HG02623 (cell line): ENCODE data around the gene NFYC.

Experiments used
- ATAC-seq: cut with Tn5 transposase; IDR thresholded peaks from one replicate; pipeline ENCODE4 v1.9.1; 2021; ENCODE audit warnings: moderate library complexity; ENCODE audit not compliant: unreplicated experiment

NFYC gene

DNA sequence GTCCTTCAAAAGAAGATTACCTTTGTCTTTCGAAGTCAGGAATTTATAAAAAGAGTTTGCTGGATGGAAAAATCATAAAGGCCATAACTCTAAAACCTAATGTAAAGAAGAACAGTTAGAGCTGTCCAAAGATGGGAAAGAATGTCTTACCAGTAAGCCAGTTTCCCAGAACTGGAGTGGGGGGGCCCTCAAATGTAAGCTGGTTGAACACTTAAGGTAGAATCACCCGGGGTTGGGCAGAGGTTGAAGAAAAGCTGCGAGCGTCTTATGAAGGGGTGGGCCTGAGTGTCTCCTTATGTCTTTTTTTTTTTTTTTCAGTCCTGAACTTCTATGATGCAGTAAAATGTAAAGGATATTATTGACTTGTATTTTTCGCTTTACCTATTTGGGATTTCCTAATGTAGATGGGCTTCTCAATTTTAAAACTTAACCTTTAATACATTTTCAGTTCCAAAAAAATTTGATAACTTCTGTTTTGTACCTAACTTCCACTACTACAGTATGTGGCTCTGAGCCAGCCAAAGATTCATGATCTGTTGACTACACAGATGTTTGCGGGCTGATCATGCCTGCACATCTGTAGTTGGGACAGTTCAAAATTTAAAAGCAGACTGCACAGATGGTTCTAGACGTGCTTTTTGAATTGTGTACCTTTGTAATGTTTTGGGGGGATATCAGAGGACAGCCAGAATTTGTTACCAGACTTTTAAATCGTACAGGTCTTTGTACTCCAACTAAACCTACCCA lies 43.6 kb downstream of the NFYC start:
- no peak for ATAC-seq

DNA sequence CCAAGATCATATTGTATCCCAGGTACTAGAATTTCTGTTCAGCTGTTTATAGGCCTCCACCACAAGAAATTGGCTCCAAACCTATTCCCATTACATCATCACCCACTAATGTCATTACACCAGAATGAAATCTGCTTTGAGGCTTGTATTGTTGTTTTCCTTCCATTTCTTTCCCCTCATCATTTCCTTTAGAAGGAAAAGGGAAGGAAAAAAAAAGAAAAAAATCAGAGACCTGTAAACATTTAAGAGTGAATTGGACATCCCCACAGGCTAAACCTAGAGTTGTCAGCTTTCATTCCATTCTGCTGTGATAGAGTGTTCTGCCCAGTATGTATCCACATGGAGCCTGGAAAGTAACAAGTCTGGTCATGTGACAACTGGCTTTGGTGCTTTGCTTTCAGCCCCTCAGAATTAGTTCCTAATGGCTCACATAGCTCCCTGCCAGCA lies 44.6 kb downstream of the NFYC start:
- no peak for ATAC-seq

DNA sequence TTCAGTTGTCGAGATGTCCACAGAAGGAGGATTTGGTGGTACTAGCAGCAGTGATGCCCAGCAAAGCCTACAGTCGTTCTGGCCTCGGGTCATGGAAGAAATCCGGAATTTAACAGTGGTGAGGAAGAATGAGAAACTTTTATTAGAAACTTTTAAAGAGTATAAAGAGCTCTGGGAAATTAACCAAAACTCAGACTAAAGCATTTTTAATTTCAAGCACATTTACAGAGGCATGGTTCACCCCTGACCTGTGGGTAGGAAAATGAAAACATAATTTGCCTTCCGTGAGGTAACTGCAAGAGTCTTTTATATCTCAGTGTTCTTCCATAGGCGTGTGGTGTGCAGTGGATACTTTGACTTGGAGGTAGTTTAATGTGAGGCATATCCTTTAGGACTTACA lies 47.3 kb downstream of the NFYC start:
- ATAC-seq, result no peak

DNA sequence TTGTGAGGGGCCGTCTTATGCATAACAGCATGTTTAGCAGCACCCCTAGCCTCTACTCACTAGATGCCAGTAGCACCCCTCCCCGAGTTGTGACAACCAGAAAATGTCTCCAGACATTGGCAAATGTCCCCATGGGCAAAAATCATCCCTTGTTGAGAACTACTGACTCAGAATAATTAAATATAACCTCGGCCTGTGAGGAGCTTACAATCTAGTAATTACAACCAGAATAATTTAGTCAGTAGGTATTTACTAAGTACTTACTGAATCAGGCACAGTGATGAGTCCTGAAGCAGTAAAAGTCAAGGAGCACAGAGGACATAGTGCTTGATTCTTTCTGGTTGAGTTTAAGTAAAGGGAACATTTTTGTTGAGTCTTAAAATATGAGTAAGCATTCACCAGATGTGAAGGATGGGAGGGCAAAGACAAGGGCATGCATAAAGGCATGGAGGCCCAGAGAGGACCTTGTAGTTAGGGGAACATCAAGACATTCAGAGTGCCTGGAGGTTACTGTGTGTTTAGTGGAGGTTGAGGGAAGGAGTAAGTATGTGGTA lies 48.0 kb downstream of the NFYC start:
- no peak for ATAC-seq

DNA sequence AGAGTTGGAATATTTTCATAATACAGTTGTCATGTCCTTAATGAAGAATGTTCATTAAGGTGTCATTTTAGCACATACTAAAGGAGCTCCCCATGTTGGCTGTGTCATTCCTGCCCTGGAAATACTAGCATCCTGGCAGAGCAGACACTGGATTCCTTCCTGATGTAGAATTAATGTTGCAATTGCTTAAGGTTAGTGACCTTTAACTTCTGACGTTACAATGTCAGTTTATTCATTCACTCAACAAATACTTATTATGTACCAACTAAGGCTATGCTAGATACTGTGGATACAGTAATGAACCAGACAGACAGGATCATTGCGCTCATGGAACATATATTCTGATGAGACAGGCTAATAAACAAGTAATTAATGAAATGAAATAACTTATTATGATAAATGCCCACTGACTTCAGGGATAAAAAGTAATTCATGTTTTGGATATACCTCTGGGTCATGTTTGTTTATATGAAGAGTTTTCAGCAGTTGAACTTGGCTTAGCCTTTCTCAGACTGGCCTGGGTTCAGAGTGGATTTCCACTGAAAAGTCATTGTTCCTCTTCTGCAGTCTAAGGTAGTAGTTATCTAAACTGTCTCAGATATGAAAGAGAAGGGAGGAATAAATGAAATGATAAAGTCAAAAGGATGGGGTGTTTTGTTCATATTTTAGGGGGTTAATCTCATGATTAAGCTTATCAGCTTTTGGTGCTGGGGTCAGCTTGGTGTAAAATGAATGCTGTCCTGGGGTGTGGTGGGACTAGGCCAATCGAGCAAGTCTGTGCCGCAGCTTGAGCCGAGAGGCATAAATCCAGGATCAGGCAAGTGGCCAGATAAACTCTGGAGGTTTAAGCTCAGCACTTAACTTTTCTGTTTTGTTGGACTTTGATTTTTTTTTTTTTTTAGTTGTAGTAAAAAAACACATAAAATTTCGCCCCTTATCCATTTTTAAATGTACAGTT lies 48.8 kb downstream of the NFYC start:
- no peak for ATAC-seq

DNA sequence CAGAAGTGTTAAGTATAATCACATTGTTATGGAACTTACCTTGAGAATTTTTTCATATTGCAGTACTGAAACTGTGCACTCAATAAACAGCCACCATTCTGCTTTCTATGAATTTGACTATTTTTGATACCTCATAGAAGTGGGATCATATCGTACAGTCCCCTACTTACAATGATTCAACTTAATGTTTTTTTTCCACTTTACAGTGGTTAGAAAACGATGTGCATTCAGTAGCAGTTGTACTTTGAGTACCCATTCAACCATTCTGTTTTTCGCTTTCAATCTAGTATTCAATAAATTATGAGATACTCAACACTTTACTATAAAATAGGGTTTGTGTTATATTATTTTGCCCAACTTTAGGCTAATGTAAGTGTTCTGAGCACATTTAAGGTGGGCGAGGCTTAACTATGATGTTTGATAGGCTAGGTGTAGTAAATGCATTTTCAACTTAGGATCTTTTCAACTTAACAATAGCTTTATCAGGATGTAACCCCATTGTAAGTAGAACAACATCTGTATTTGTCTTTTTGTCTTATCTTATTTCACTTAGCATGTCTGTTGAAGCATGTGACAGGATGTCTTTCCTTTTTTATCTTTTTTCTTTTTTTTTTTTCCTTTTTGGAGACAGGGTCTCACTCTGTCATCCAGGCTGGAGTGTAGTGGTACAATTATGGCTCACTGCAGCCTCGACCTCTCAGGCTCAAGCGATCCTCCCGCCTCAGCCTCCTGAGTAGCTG lies 49.7 kb downstream of the NFYC start:
- no peak for ATAC-seq

DNA sequence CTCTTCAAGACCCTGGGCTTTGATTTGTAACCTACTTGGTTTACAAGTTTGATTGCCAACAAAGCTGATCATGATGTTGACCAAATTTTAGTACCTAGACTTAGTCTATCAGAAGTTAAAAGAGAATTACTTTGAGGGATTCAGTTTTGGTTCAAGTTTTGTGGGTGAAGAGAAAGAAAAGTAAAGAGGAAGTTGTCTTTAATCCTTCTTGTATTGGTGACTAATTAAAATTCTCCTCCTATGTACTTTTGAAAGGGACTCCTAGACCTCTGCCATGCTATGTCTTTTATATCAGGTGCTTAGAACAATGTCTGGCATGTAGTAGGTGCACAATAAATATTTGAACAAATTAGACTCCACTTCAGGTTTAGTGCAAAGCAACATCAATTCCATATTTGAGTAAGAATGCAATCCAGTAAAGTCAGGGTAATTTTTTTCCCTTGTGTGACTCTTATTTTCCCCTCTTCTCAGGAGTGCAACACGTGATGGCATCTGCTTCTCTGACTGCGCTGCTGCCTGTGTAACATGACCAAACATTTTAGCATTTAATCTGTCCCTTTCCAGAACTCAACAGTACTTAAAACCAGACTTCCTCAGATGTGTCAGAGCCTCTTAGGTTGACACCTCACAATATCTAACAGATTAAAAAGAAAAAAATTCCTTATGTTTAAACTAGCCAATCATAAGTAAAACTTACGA lies 51.0 kb downstream of the NFYC start:
- no peak for ATAC-seq

DNA sequence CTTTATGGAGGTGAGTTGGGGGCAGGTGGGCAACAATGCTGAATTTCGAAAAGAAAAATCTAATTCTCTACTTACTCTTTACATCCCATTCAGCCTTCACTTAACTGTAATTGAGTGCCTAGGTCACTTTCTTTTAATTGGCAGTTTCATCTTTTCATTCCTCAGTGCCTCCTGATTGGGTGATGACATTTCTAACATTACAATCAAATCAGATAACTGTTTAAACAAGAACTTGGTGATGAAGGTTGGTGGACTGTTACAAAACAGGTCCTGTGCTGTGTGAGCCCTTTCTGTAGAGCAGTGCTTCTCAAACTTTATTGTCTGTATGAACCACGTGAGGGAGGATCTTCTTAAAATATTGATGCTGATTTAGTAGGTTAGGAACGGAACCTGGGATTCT lies 51.9 kb downstream of the NFYC start:
- no peak for ATAC-seq

DNA sequence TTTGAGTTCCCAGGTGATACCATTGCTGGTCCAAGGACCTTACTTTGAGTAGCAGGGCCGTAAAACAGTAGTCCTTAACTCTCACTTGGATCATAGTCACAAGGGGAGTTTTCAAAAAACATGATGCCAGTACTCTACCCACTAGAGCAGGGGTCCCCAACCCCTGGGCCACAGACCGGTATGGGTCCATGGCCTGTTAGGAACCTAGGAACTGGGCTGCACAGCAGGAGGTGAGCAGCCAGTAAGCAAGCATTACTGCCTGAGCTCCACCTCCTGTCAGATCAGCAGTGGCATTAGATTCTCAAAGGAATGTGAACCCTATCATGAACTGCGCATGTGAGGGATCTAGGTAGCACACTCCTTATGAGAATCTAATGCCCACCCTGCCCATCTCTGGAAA lies 52.4 kb downstream of the NFYC start:
- no peak for ATAC-seq

DNA sequence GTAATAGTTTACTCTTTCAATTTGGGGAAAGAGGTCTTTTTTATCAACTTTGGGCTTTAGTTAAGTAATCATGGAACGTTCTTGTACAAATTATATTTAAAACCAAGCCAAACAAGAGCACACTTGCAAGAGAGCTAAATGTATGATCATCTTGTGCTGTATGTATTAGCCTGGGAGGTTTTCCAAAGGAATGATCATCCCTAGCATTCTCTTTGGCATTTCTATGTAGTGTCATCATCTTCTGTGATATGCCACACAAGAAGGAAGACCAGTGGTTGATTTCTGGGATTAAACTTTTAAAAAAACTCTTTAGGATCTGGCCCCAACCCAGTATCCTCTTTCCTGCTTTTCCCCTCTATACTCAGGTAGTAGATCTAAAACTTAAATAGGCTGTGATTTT lies 53.7 kb downstream of the NFYC start:
- no peak for ATAC-seq

DNA sequence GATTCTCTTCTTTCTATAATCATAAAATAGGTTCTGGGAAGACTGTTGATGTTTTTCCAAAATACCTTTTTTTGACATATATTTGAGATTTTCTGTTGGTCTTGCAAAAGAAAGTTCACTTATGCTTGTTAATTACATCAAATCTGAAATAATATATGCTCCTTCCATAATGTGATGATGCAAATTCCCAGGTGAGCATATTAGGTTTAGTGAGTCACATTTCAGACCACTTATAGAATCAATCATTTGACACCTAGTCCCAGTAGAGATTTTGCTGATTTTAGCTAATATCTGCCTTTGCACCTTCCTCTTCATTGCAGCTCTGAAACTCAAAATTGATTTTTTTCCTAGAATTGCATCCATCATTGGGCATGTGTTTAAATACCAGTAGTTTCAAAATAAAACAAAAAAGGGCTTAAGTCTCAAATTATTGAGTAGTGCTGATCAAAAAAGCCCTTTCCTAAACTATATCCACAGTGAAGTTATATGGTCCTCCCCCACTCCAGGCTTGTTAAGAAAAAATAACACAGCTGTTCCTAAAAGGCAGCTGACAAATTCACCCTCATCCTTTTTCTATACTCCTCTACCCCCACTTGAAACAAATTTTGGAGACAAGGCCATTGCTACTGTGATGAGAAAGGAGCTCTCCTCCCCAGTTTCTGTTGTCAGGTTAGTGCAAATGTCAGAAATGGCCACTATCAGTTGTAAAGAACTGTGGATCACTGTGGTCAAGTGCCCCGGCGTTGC lies 55.0 kb downstream of the NFYC start:
- no peak for ATAC-seq

DNA sequence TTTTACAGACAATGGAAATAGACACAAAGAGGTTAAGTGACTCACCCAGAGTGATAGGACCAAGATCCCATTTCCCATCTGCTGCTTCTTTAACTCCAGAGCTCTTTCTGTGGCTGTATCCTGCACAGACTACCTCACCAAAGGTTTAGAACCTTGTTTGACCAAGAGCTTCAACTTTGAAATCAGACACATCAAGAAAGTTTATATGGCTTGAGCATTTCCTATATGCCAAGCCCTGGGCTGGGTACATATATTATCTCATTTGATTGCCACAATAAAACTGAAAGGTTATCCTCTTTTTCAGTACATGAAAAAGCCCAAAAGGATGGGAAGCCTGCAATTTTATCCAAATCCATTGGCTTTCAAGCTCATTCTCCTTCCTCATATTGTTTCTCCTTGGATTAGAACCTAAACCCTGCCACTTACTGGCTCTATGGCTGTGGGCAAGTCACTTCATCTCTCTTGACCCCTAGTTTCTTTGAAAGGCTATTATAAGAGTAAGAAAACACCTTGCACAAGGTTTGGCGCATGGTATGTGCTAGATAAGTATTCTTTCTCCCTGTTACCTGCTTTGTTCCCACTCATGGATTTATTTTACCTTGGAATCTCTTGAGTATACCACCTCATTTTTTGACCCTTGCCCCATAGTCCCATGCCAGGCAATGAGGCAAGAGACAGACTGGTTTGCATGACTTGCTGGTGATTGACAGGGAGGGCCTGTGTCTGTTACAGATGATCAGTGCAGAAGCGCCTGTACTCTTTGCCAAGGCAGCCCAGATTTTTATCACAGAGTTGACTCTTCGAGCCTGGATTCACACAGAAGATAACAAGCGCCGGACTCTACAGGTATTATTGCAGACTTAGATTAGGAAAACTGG lies 57.6 kb downstream of the NFYC start:
- no peak for ATAC-seq

DNA sequence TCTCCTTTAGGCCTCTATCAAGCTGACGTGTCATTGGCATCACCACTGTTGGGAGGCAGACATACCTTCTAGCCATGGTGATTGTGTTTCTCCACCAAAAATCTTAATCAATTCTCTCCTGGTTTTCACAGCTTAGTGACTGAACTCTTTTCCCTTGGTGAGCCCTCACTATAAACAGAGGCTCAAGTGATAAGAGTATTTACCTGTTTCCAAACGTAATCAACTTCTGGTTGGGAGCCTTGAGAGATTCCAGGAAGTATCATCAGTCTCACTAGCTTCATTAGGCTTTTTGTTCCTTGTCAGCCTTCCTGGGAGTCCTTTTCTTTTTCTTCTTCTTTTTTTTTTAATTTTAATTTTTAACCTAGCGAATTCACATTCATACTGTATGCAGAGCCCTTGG lies 58.3 kb downstream of the NFYC start:
- no peak for ATAC-seq

DNA sequence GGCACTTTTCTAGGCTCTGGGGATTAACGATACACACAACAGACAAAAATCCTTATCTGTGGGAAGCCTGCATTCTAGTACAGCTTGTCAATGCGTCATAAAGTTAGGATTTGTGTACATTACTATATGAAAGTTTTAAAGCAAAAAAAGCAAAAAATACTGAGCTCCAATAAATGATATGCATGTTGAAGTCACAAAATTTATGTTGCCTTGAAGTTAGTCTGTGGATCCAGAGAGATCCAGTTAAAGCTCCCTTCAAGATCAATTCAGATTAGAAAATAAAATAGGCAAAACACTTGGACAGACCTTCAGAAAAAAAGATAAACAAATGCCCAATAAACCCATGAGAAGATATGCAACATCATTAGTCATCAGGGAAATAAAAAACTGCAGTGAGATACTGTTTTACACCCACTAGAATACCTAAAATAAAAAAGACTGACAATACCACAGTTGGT lies 59.0 kb downstream of the NFYC start:
- no peak for ATAC-seq

DNA sequence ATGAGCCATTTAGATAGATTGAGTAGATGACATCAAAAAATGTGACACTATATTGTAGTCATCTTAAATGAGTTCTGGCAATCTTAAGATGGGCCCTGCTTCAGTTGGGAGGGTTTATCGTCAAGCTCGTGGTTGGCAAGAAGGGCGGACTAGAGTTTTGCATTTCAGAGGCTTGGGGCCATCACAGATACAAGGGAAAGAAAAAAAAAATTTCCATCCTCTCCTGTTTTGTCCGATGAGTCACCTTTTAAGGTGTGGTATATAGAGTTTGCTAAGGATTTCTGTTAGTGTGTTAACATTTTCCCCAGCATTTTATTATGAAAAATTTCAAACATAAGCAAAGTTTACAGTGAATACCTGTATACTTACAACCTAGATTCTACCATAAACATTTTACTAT lies 60.3 kb downstream of the NFYC start:
- no peak for ATAC-seq

DNA sequence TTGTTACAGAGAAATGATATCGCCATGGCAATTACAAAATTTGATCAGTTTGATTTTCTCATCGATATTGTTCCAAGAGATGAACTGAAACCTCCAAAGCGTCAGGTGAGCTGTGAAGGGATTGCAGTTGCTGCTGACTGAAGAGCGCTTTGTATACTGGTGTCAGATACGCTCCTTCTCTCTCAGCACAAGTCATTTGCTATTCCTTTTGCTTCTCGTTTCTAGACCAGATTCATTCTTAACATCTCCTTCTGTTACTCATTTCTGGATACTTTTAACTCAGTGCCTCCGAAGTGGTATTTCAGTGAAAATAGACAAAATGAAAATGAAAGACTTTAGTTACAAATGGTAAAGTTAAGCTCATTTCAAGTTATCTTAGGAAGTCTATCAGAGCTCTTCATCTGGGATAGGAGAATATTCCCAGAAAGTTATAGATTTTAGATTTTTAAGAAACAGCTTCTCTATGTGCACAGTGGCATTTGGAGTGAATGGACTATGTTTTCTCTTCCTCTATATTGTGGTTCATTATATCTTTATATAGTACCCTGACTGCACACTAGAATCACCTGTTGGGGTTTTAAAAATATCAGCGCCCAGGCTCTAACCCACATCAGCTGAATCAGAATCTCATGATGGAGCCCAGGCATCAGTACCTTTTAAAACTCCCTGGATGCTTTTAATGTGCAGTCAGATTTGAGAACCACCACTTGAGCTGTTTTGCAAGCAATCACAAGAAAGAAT lies 61.8 kb downstream of the NFYC start:
- ATAC-seq, result no peak

DNA sequence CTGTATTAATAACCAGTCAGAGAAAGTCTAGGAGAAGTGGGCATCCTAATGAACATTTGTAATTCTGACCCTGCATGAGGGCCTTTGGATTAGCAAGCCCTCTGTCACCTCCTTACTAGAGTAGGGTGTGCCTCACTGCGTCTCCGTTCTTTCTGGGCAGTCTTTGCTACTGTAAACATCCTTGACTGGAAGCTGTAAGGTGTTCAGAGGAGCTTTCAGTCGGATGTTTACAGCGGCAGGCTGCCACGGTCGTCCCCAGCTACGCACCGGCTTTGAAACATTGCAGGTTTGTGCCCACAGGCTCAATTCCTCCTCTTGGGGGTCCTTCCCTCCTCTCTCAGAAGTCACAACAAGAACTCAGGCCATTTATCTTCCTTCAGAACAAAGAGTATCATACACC lies 62.7 kb downstream of the NFYC start:
- ATAC-seq, result no peak

DNA sequence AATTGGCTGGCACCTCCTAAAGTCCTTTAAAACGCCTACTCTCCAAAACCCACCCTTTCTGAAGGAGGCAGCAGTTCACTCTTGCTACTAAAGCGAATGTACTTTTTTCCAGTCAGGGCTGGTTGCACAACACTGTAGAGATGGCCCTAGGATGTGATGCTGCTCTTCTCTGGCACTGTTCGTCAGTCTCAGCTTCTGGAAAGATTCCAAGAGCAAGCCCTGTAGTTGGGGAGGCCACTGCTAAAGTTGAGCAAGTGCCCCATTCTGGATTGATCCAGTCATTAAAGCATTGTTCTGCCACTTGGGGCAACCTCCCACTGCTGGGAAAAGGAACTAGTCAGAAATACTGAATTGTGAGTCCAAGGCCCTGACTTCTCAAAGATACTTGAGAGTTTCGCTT lies 63.6 kb downstream of the NFYC start:
- ATAC-seq, result no peak
